ENCODE data around the gene DACT2.
"Not testable (repeated sequence)": the region's sequence is repeated elsewhere in the genome, so short reads cannot be mapped to it uniquely, and the experiment has no call there.

DACT2 gene

GRCh38 chr6:168319279-168320111 lies at the start of gene DACT2:
Gene DACT2 (minus strand): TSS chr6:168319777. CDS start chr6:168319633, 144 bp downstream.
- no peak for DNase-seq (ENCODE audit: low spot score)

DNA sequence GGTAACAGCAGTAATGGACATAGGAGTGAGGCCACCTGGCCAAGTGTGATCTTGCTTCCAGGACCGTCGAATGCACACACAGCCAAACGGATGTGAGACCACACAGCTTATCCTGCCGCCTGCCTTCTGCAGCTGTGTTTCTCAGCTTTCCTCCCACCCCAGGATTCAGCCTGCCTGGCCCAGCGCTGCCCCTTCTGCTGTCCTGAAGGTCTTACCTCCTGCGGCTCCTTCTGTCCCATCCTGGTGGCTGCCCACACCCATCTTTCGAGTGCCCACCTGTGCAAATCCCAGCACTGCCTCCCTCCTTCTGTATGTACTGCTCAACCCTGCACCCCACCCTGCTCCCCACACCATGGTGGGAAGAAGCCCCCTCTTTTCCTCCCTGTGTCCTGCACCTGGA lies 49.4 kb upstream of the DACT2 start:
- DNase-seq (ENCODE audit: low spot score), result no peak

DNA sequence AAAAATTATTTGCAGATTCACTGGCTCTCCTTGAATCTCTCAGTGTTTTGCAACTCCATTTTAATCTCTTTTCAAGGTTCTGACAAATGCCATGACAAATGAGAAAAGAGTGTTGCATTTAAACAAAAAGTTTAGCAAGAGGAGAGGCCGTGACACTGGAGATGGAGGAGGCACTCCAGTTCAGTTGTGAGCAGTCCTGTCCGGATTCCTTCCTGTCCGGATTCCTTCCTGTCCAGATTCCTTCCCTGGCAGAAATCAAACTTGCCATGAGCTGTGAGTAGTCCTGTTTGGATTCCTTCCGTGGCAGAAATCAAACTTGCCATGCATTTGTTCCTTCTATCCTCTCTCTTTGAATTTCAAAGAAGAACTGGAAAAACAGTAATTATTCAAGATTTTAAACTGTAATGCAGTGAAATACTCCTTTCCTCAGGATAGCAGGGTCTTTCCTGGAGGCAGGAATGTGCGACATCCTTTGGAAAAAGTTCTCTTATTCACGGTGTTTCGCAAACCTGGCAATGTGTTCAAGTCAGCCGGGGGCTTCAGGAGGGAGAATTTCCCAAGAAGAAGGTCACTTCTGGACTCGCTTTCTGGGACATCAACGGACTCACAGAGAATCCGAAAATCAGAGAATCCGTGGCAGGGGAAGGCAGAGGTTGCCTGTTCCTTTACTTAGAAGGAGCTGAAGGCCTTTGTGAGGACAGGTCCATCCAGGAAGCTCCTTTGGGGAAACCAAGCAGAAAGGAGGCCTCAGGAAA lies 48.7 kb upstream of the DACT2 start:
- DNase-seq (ENCODE audit: low spot score), result no peak

DNA sequence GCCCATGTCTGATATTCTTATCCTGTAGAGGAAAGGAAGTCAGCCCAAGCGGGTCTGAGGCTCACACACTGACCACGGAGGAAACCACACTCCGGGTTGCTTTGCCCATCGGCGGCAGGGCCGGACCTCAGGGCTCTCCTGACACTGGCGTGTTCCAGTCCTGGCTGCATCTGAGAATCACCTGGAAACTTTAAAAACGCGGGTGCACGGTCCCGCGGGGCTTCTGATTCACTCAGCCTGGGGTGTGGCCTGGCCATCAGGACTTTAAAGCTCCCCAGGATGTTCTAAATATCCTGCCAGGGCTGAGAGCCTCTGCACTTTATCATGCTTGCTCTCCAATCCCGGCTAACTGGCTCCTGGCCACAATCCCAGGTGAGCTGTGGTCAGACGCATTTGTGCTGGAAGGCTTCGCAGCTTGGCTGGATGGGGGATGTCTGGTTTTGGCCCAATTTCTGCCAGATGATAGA lies 47.7 kb upstream of the DACT2 start:
- no peak for DNase-seq (ENCODE audit: low spot score)

DNA sequence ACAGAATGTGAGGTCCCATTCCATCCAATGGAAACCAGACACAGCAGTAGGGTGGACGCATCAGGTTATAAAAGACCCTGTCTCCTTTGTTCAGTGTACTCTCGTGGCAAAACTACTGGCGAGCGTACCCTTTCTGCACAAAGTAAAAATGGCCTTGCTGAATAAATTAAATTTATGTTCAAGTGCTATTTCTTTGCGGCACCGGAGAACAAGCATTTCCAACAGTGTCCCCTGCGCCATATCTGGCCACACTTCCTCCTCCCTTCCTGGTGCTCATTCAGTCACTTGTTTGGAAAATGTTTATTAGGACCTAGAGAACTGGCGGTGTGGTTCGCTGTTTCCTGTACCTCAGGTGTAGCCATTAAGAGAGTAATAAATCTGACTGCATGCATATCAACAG lies 46.9 kb upstream of the DACT2 start:
- DNase-seq (ENCODE audit: low spot score), result no peak

DNA sequence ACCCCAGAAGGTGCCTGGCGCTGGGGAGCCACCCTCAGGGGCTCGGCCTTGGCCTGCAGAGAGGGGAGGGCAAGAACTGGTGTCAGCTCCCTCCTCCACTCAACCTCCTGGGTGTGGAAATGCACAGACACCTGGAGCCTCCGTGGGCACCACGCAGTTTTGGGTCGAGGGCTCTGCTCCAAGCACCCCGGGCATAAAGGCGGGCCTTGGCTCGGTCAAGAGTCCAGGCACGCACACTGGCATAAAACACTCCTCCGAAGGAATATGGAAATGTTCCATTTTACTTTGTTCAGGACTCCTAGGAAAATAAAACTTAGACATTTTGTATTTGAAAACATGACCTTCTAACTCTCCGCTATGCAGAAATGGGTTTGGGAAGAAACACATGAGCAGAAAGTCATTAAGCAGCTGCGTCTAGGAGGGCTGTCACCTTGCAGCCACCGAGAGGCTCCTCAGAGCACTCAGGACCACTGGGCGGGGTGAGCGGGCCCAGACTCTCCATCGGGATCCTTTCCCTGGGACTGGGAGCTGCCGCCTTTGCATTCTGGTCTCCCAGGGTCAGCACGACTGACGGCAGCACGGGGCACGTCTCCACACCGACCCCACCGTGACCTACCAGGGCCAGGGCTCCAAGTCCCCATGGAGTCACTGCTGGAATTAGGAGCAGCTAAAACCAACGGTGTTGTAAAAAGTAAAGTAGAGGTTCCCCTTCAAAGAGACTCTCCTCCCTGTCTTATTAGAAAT lies 46.0 kb upstream of the DACT2 start:
- DNase-seq (ENCODE audit: low spot score), result no peak

DNA sequence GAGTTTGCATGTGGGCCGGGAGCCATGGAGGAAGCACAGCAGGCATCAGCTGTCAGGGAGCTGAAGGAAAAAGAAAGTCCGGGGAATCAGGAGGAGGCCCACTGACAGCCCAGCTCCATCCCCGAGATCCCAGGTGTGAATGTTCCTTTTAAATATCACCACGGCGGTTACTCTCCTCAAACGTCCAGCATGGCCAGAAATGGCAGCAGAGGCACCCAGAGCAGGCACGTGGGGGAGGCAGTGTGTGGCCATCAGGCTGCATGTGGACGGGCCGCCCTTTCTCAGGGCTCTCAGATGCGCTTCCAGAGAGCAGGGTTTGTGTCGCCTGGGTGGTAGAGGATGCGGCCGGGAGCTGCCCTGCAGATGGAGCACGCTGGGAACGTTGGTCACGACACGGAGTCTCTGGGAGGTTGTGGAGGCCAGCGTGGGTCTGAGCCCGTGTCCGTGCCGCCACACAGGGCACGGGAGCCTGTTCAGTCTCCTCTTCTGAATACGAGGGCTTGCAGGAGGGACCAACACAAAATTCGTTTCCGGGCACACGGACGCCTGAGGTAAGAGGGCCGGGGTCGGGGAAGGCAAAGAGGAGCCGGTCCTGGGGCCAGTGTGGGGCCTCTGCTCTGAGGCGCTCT lies 45.3 kb upstream of the DACT2 start:
- DNase-seq (ENCODE audit: low spot score), result no peak

DNA sequence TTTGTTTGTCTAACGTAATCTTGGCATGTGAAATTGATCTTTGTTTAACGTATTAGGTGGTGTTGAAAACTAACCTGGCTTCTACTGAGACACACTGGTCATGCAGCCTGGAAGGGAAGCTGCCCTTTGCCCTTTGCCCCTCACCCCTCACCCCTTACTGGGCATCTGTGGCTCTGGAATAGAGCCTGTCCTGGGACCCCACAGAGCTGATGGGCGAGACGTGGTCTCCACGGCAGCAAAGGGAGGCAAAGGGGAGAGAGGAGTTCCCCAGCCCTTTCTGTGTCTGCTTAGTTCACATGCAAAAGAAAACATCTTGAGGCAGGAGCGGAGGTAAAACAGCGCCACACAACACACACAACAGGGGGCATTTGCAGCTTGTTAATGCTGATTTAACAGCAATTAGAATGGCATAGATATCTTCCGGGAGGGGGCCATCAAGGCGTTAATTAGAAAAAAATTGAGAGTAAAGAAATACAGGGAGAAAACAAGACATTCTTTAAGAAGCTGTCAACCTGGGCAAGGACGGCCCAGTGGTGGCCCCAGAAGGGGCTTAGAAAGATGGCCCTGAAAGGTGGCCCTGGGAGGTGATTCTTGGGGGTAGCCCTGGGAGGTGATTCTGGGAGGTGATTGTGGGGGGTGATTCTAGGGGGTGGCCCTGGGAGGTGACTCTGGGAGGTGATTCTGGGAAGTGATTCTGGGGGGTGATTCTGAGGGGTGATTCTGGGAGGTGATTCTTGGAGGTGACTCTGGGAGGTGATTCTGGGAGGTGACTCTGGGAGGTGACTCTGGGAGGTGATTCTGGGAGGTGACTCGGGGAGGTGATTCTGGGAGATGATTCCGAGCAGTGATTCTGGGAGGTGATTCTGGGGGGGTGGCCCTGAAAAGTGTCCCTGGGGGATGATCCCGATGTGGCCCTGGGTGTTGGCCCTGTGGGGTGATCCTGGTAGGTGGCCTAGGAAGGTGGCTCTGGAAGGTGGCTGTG lies 44.5 kb upstream of the DACT2 start:
- DNase-seq (ENCODE audit: low spot score), result no peak

GRCh38 chr6:168363302-168363701 lies 43.7 kb upstream of the DACT2 start:
- no peak for DNase-seq (ENCODE audit: low spot score)

GRCh38 chr6:168362276-168362990 lies 42.9 kb upstream of the DACT2 start:
- DNase-seq (ENCODE audit: low spot score), result no peak

- DNase-seq (ENCODE audit: low spot score), result no peak
Observed at GRCh38 chr6:168361766-168362165, 42.2 kb upstream of the DACT2 start.

DNA sequence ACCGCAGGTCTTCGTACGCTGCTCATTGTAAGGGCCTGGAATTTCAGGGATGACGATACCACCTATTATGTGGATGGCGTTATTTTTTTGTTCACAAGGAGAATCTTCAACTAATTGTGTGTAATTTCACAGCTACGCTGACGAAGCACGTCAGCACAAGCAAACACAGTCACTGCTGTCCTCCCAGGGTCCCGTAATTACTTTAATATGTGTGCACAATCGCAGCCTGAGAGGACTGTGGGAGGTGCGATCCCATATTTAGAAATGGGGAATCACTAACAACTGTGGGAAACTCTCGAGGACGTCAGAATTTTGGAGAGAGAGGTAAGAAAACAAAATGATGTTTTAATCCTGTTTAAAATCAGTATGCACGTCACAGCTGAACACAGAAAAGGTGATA lies 40.2 kb upstream of the DACT2 start:
- no peak for DNase-seq (ENCODE audit: low spot score)

GRCh38 chr6:168358842-168359420 lies 39.4 kb upstream of the DACT2 start:
- DNase-seq (ENCODE audit: low spot score), result no peak

GRCh38 chr6:168356872-168357271 lies 37.3 kb upstream of the DACT2 start:
- not testable (repeated sequence) for DNase-seq (ENCODE audit: low spot score)

GRCh38 chr6:168355716-168356522 lies 36.3 kb upstream of the DACT2 start:
- peak; percentile 28 for DNase-seq (ENCODE audit: low spot score)

DNA sequence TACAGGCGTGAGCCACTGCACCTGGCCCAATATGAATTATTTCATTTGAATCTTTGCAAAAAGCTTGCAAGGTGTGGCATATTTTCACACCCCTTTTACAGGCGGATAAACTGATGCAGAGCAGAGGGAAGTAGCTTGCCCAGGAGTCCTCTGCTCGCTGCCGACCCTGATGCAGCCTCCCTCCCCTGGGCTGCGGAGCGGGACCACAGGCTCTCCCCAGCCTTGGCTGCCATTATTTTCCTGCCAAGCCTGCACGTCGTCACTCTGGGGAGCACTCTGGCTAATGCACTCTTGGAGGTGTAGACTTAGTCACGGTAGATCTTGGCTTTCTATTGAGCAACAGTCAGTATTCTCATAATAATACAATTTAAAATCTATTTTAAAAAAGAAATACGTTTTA lies 34.8 kb upstream of the DACT2 start:
- no peak for DNase-seq (ENCODE audit: low spot score)

DNA sequence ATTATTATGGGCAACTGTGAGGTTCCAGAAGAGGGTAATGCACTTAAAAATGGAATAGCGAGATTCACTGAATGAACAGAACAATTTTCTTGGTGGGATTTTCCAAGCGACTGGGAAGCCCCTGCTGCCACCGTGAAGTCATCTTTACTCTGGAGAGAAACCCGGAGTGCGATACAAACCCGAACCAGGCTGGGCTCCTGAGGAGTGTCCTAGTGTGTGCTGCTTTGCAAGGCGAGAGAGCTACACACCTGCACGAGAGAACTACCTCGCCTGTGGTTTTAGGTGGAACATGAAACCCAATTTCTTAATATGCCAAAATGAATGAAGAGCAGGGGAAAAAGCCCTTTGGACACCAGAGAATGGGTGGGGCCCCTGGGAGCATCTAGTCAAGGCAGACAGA lies 33.5 kb upstream of the DACT2 start:
- DNase-seq (ENCODE audit: low spot score), result no peak

DNA sequence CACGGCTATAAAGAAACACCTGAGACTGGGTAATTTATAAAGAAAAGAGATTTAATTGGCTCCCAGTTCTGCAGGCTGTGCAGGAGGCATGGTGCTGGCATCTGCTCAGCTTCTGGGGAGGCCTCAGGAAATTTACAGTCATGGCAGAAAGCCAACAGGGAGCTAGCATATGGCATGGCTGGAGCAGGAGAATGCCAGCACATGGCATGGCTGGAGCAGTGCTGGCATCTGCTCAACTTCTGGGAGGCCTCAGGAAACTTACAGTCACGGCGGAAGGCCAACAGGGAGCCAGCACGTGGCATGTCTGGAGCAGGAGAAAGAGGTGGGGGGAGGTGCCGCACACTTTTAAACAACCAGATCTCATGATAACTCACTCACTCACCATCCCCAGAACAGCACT lies 32.5 kb upstream of the DACT2 start:
- DNase-seq (ENCODE audit: low spot score), result no peak

- no peak for DNase-seq (ENCODE audit: low spot score)
Observed at GRCh38 chr6:168349718-168350210, 30.2 kb upstream of the DACT2 start.
